Measurements from ENCODE around the gene CLASP1.
"Not testable (repeated sequence)": the region's sequence is repeated elsewhere in the genome, so short reads cannot be mapped to it uniquely, and the experiment has no call there.

CLASP1 gene

GRCh38 chr2:121346407-121346806, 302.9 kb downstream of the CLASP1 start:
- H3K27ac ChIP-seq = no peak overlapping the region
- TF ChIP-seq CTCF (conservative IDR thresholded peaks at IDR 0.05) (no peak), ZFX (IDR thresholded peaks at IDR 0.05) (no peak)

- no peak overlapping the region for H3K27ac ChIP-seq
- TF ChIP-seq CTCF (conservative IDR thresholded peaks at IDR 0.05) = no peak
- no peak for TF ChIP-seq ZFX (IDR thresholded peaks at IDR 0.05)
Measured at GRCh38 chr2:121345887-121346286, 303.4 kb downstream of the CLASP1 start.

- H3K27ac ChIP-seq = no peak overlapping the region
- TF ChIP-seq CTCF (conservative IDR thresholded peaks at IDR 0.05) (no peak), ZFX (IDR thresholded peaks at IDR 0.05) (no peak)
Measured at GRCh38 chr2:121345101-121345500, 304.2 kb downstream of the CLASP1 start.

GRCh38 chr2:121343828-121344399, 305.3 kb downstream of the CLASP1 start:
- H3K27ac ChIP-seq = not testable (repeated sequence)

- no peak for TF ChIP-seq CTCF (conservative IDR thresholded peaks at IDR 0.05)
- no peak for TF ChIP-seq ZFX (IDR thresholded peaks at IDR 0.05)
- H3K27ac ChIP-seq = no peak overlapping the region
Measured at GRCh38 chr2:121343191-121343590, 306.1 kb downstream of the CLASP1 start.

- H3K27ac ChIP-seq = no peak overlapping the region
- TF ChIP-seq ZFX (IDR thresholded peaks at IDR 0.05) = no peak
- TF ChIP-seq CTCF (conservative IDR thresholded peaks at IDR 0.05) = no peak
Measured at GRCh38 chr2:121342751-121343150, 306.5 kb downstream of the CLASP1 start.

- H3K27ac ChIP-seq = no peak overlapping the region
- TF ChIP-seq CTCF (conservative IDR thresholded peaks at IDR 0.05) = no peak
- no peak for TF ChIP-seq ZFX (IDR thresholded peaks at IDR 0.05)
Measured at GRCh38 chr2:121340926-121341325, 308.3 kb downstream of the CLASP1 start.

- no peak overlapping the region for H3K27ac ChIP-seq
- TF ChIP-seq CTCF (conservative IDR thresholded peaks at IDR 0.05) = no peak
- TF ChIP-seq ZFX (IDR thresholded peaks at IDR 0.05) = no peak
Measured at GRCh38 chr2:121338281-121338680, 311.0 kb downstream of the CLASP1 start.
